H1 (cell line): ENCODE data around the gene ATF7. TPM values are rescaled to one million over a fixed set of nuclear protein-coding genes. Genes with fewer than 3 reads are reported as not detected.

Source experiments
- CTCF ChIA-PET: fragments of 300-600 bp; sonication (Branson Sonifier 250); formaldehyde crosslinking; loops from one replicate; lab custom pipeline; 2021; ENCODE audit not compliant: partially characterized antibody; lab: Charles Lee
- POLR2A ChIA-PET: fragments of 300-600 bp; sonication (Branson Sonifier 250); formaldehyde crosslinking; loops from one replicate; lab custom pipeline; 2021; ENCODE audit warnings: inconsistent platforms; ENCODE audit not compliant: partially characterized antibody; lab: Charles Lee
- DNase-seq, 2 experiments: peaks; one replicate each; pipeline versions ENCODE4 v3.0.0 to v3.0.0-alpha.2; 2010 to 2022; ENCODE audit warnings: low spot score in 2 of 2, low read depth in 1 of 2, mixed read lengths in 1 of 2
- FAIRE-seq: peaks from 2 replicates; lab custom pipeline; 2011; peaks lifted over from hg19 to GRCh38; lab: Jason Lieb, UNC
- H2AFZ ChIP-seq: 2 replicates; pipeline ENCODE4 v1.8.1; 2012; ENCODE audit warnings: low read length, inconsistent platforms
- H2AK5ac ChIP-seq: 2 replicates; pipeline ENCODE4 v1.6.1; 2013; ENCODE audit warnings: low read depth, low read length
- H2BK120ac ChIP-seq: replicated peaks from 2 replicates; pipeline ENCODE3; 2013; ENCODE audit warnings: low read depth, low read length, inconsistent platforms
- H2BK12ac ChIP-seq: 2 replicates; pipeline ENCODE4 v1.6.1; 2013; ENCODE audit warnings: low read depth, low read length
- H2BK15ac ChIP-seq: 2 replicates; pipeline ENCODE4 v1.6.1; 2013; ENCODE audit warnings: low read length
- H2BK20ac ChIP-seq: 2 replicates; pipeline ENCODE4 v1.6.1; 2013; ENCODE audit warnings: low read length
- H2BK5ac ChIP-seq: 2 replicates; pipeline ENCODE4 v1.6.1; 2013; ENCODE audit warnings: low read depth, low read length
- H3K14ac ChIP-seq: 2 replicates; pipeline ENCODE4 v1.6.1; 2013; ENCODE audit warnings: inconsistent platforms; ENCODE audit not compliant: insufficient read length
- H3K18ac ChIP-seq: 2 replicates; pipeline ENCODE4 v1.6.1; 2013; ENCODE audit warnings: low read length; ENCODE audit errors: extremely low read depth
- H3K23ac ChIP-seq: 2 replicates; pipeline ENCODE4 v1.6.1; 2013; ENCODE audit warnings: inconsistent platforms; ENCODE audit not compliant: insufficient read length
- H3K23me2 ChIP-seq: 2 replicates; pipeline ENCODE4 v1.6.1; 2013; ENCODE audit warnings: low read depth, low read length
- H3K27ac ChIP-seq: 2 replicates; pipeline ENCODE4 v1.6.1; 2011; ENCODE audit warnings: low read depth, low read length, inconsistent platforms
- H3K27me3 ChIP-seq, 4 experiments: replicated peaks in 1 of 4; 1 replicate in 1 of 4; 2 replicates in 3 of 4; pipeline versions ENCODE4 v1.6.1 to v1.8.1; 2011 to 2013; ENCODE audit warnings: low read length in 3 of 4, mild to moderate bottlenecking in 3 of 4, inconsistent platforms in 2 of 4, mixed read lengths in 2 of 4, moderate library complexity in 1 of 4; ENCODE audit not compliant: control insufficient read depth in 3 of 4, insufficient read depth in 3 of 4; ENCODE audit errors: extremely low read depth in 1 of 4
- H3K36me3 ChIP-seq, 4 experiments: 2 replicates each; pipeline versions ENCODE4 v1.6.1 to v1.8.1; 2011 to 2013; ENCODE audit warnings: mild to moderate bottlenecking in 4 of 4, low read length in 3 of 4, moderate library complexity in 2 of 4, control low read depth in 1 of 4, inconsistent platforms in 1 of 4; ENCODE audit not compliant: insufficient read depth in 4 of 4, control insufficient read depth in 2 of 4
- H3K4ac ChIP-seq: replicated peaks from 2 replicates; pipeline ENCODE3; 2013; ENCODE audit warnings: low read length, low read depth, mixed read lengths, inconsistent platforms; ENCODE audit not compliant: insufficient read length
- H3K4me1 ChIP-seq, 4 experiments: replicated peaks in 1 of 4; 1 replicate in 1 of 4; 2 replicates in 3 of 4; pipeline versions ENCODE4 v1.6.1 to v1.8.1; 2011 to 2013; ENCODE audit warnings: low read length in 3 of 4, inconsistent platforms in 2 of 4, mixed read lengths in 1 of 4; ENCODE audit not compliant: insufficient read depth in 4 of 4, control insufficient read depth in 3 of 4
- H3K4me2 ChIP-seq, 2 experiments: 2 replicates each; pipeline versions ENCODE4 v1.6.1 to v1.8.1; 2011 to 2013; ENCODE audit warnings: low read depth in 2 of 2, low read length in 2 of 2, control low read depth in 1 of 2, inconsistent platforms in 1 of 2, mild to moderate bottlenecking in 1 of 2; ENCODE audit not compliant: insufficient read depth in 1 of 2
- H3K4me3 ChIP-seq, 4 experiments: fragments of 200-600, 300-600 bp in 1 of 4; sonication (generic), shearing (Covaris generic), sonication (Bioruptor Twin) in 1 of 4; 2 replicates each; pipeline versions ENCODE4 v1.5.1 to v1.8.1; 2011 to 2016; ENCODE audit warnings: low read length in 4 of 4, low read depth in 3 of 4, control low read depth in 2 of 4, inconsistent platforms in 2 of 4, mild to moderate bottlenecking in 2 of 4, mixed read lengths in 1 of 4, moderate library complexity in 1 of 4; ENCODE audit not compliant: insufficient read depth in 2 of 4; ENCODE audit errors: extremely low read depth in 1 of 4
- H3K56ac ChIP-seq: replicated peaks from 2 replicates; pipeline ENCODE3; 2013; ENCODE audit warnings: low read depth, mild to moderate bottlenecking, mixed read lengths, low read length, inconsistent platforms; ENCODE audit not compliant: insufficient read length
- H3K79me1 ChIP-seq: 2 replicates; pipeline ENCODE4 v1.6.1; 2013; ENCODE audit warnings: low read depth, low read length, control low read depth
- H3K79me2 ChIP-seq, 2 experiments: 2 replicates each; pipeline versions ENCODE4 v1.6.1 to v1.8.1; 2012 to 2013; ENCODE audit warnings: low read length in 2 of 2, mild to moderate bottlenecking in 2 of 2, inconsistent platforms in 1 of 2; ENCODE audit not compliant: insufficient read depth in 2 of 2, control insufficient read depth in 1 of 2
- H3K9ac ChIP-seq, 4 experiments: replicated peaks in 1 of 4; 1 replicate in 1 of 4; 2 replicates in 3 of 4; pipeline versions ENCODE4 v1.6.1 to v1.8.1; 2011 to 2013; ENCODE audit warnings: low read depth in 3 of 4, low read length in 3 of 4, control low read depth in 2 of 4, mild to moderate bottlenecking in 2 of 4, moderate library complexity in 2 of 4, inconsistent platforms in 1 of 4; ENCODE audit errors: extremely low read depth in 1 of 4
- H3K9me3 ChIP-seq, 2 experiments: 2 replicates each; pipeline versions ENCODE4 v1.6.1 to v1.8.1; 2012 to 2013; ENCODE audit warnings: mild to moderate bottlenecking in 2 of 2, moderate library complexity in 2 of 2, control low read depth in 1 of 2, inconsistent platforms in 1 of 2, low read depth in 1 of 2, low read length in 1 of 2, mixed read lengths in 1 of 2; ENCODE audit not compliant: insufficient read depth in 2 of 2
- H4K20me1 ChIP-seq, 2 experiments: replicated peaks in 1 of 2; 2 replicates each; pipeline versions ENCODE3 to v1.8.1; 2011 to 2013; ENCODE audit warnings: inconsistent platforms in 2 of 2, low read length in 2 of 2, mild to moderate bottlenecking in 1 of 2; ENCODE audit not compliant: insufficient read depth in 2 of 2, control insufficient read depth in 1 of 2
- H4K5ac ChIP-seq: 2 replicates; pipeline ENCODE4 v1.6.1; 2013; ENCODE audit warnings: low read length, low read depth, mixed read lengths, inconsistent platforms; ENCODE audit not compliant: insufficient read length
- H4K8ac ChIP-seq: 2 replicates; pipeline ENCODE4 v1.8.0; 2013; ENCODE audit warnings: mild to moderate bottlenecking, moderate library complexity, low read length, inconsistent platforms; ENCODE audit not compliant: insufficient read depth; ENCODE audit errors: extremely low read depth
- H4K91ac ChIP-seq: replicated peaks from 2 replicates; pipeline ENCODE3; 2013; ENCODE audit warnings: low read length, mixed read lengths, inconsistent platforms; ENCODE audit not compliant: insufficient read length
- ASH2L ChIP-seq: fragments of 200-600, 300-600 bp; sonication (generic); IDR thresholded peaks from one replicate; pipeline ENCODE4 v1.7.1; 2017; ENCODE audit warnings: low read length
- CHD1 ChIP-seq: IDR thresholded peaks from 2 replicates; pipeline ENCODE4 v1.6.1; 2012; ENCODE audit warnings: low read depth, low read length, improper control_type of control experiment
- HDAC6 ChIP-seq: IDR thresholded peaks from one replicate; pipeline ENCODE4 v1.7.1; 2012; ENCODE audit warnings: low read depth, mild to moderate bottlenecking, inconsistent platforms, low read length, moderate library complexity
- KDM5A ChIP-seq: fragments of 200-600 bp; IDR thresholded peaks from 2 replicates; pipeline ENCODE4 v1.7.1; 2012; ENCODE audit warnings: mild to moderate bottlenecking, low read length, inconsistent platforms, mixed read lengths
- PHF8 ChIP-seq: fragments of 200-600 bp; sonication (generic); conservative IDR thresholded peaks from 2 replicates; pipeline ENCODE4 v1.7.1; 2012; ENCODE audit warnings: low read depth, mild to moderate bottlenecking, inconsistent platforms, low read length, moderate library complexity
- POLR2AphosphoS5 ChIP-seq: IDR thresholded peaks from 2 replicates; pipeline ENCODE4 v1.6.1; 2011; ENCODE audit warnings: low read depth, low read length
- POU5F1 ChIP-seq: IDR thresholded peaks from 2 replicates; pipeline ENCODE4 v1.6.1; 2011; ENCODE audit warnings: low read depth, mild to moderate bottlenecking, low read length, moderate library complexity
- RBBP5 ChIP-seq: IDR thresholded peaks from 2 replicates; pipeline ENCODE4 v1.7.1; 2012; ENCODE audit warnings: low read depth, mild to moderate bottlenecking, inconsistent platforms, low read length, moderate library complexity, borderline replicate concordance
- SIRT6 ChIP-seq: IDR thresholded peaks from one replicate; pipeline ENCODE4 v1.7.1; 2012; ENCODE audit warnings: low read length, inconsistent platforms
- SP1 ChIP-seq: IDR thresholded peaks from 2 replicates; pipeline ENCODE4 v1.6.1; 2011; ENCODE audit warnings: low read depth, low read length
- SUZ12 ChIP-seq: fragments of 200-600 bp; sonication (generic); IDR thresholded peaks from 2 replicates; pipeline ENCODE4 v1.6.1; 2012; ENCODE audit warnings: mild to moderate bottlenecking, inconsistent platforms, low read length, moderate library complexity, mixed read lengths
- WGBS, 2 experiments: shearing (Covaris generic) in 1 of 2; methylation state at CpG; one replicate each; pipeline versions ENCODE4 v1.1.6 to v1.1.7; 2013 to 2015; ENCODE audit warnings: low lambda C conversion rate in 2 of 2, mixed read lengths in 2 of 2, inconsistent platforms in 1 of 2, low coverage in 1 of 2, missing lambda C conversion rate in 1 of 2; ENCODE audit not compliant: insufficient replicate concordance in 2 of 2, insufficient coverage in 1 of 2, insufficient read length in 1 of 2; ENCODE audit errors: extremely low coverage in 1 of 2, missing lambda C conversion rate in 1 of 2; 5-methylcytosine and 5-hydroxymethylcytosine counted together
- polyA plus RNA-seq, 7 experiments: library from polyadenylated mRNA; depleted of rRNA in 3 of 7; stranded (reverse) in 5 of 7; unstranded in 2 of 7; fragments of >200 nt in 5 of 7; fragments of 200-250 nt in 2 of 7; gene quantifications; 1 replicate in 5 of 7; 2 replicates in 1 of 7; 4 replicates in 1 of 7; pipeline versions ENCODE4 v1.2.1 to v1.2.3, GENCODE V29; 2011 to 2013; ENCODE audit warnings: missing spikeins in 2 of 7, mixed read lengths in 2 of 7
- total RNA-seq: library from RNA; stranded (reverse); fragmentation: NEBNext Ultra II Directional; extraction: Animal tissue kit (Norgen Biotek cat#: 25700); gene quantifications from 2 replicates; pipeline ENCODE4 v1.2.1, GENCODE V29; 2021
- TF ChIP-seq, protein P1 (sequence below): IDR thresholded peaks from 2 replicates; pipeline ENCODE4 v1.6.1; 2012; ENCODE audit warnings: low read length, inconsistent platforms

Gene ATF7
- total and polyA plus RNA-seq, 2 of the 8 experiments (the other 6 are each of a cell fraction or from before 2014, with no cell fraction given), result 10.1 to 16.6 TPM

DNA sequence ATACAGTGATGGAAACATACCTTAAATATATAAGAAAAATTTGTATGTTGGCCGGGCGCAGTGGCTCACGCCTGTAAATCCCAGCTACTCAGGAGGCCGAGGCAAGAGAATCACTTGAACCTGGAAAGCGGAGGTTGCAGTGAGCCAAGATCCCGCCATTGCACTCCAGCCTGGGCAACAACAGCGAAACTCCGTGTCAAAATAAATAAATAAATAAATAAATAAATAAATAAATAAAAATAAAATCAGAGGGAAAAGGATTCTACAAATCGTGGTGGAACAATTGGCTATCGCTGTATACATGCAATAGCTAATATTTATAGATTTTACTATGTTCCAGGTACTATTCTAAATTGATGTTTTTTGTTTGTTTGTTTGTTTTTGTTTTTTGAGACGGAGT is 1.7 kb upstream of the ATF7 start:
- Histone ChIP-seq H2AK5ac (no peak overlapping the region), H4K8ac (no peak overlapping the region), H2BK5ac (no peak overlapping the region), H2BK12ac (no peak overlapping the region), H3K79me1 (no peaks in the 10 kb centered on the region), H2BK20ac (no peak overlapping the region), H3K4me3 (no peak overlapping the region), H3K23ac (no peak overlapping the region), H3K4me2 (no peak overlapping the region), H2BK15ac (no peak overlapping the region), H3K27ac (no peak overlapping the region), H2BK120ac (no peak overlapping the region), H3K36me3 (no peaks in the 10 kb centered on the region), H4K5ac (no peak overlapping the region), H3K56ac (no peak overlapping the region), H4K20me1 (no peaks in the 10 kb centered on the region), H3K4me1 (peaks cover 0 to 7% (median 3%) of the 10 kb centered on the region in 4 experiments; a peak in 4 of 7 replicates), H3K9me3 (no peaks in the 10 kb centered on the region), H3K18ac (no peak overlapping the region), H3K79me2 (peaks cover 0 to 28% of the 10 kb centered on the region in 2 experiments; a peak in 2 of 4 replicates), H3K23me2 (peaks cover 2% of the 10 kb centered on the region; the same call in 1 of the 2 replicates), H3K27me3 (no peaks in the 10 kb centered on the region), H2AFZ (no peak overlapping the region), H3K4ac (no peak overlapping the region), H3K9ac (no peak overlapping the region), H3K14ac (no peak overlapping the region), H4K91ac (no peak overlapping the region)
- POLR2A ChIA-PET, result interaction anchor here (1.0 to 10.4 kb wide), 4 partner anchors 31 to 127 kb away, joined by 3 to 53 read pairs (median 6); partner anchors contain the start of genes ATP5MC2 and TARBP2
- CTCF ChIA-PET, result interaction anchor here (1.4 kb wide), 1 partner anchor 84 kb away, joined by 4 read pairs; no protein-coding TSS in a partner anchor
- WGBS, 2 experiments, result 93% methylated on average over 11 of the region's 11 CpGs; no CpG with 5 or more reads in 1 of the 2 experiments
- DNase-seq (no peak), FAIRE-seq (no peak)
- TF ChIP-seq ASH2L, result no peak
- TF ChIP-seq, protein P1, sequence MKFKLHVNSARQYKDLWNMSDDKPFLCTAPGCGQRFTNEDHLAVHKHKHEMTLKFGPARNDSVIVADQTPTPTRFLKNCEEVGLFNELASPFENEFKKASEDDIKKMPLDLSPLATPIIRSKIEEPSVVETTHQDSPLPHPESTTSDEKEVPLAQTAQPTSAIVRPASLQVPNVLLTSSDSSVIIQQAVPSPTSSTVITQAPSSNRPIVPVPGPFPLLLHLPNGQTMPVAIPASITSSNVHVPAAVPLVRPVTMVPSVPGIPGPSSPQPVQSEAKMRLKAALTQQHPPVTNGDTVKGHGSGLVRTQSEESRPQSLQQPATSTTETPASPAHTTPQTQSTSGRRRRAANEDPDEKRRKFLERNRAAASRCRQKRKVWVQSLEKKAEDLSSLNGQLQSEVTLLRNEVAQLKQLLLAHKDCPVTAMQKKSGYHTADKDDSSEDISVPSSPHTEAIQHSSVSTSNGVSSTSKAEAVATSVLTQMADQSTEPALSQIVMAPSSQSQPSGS, result no peak
- TF ChIP-seq SP1, result no peak
- no peak for TF ChIP-seq POLR2AphosphoS5
- TF ChIP-seq SUZ12, result no peak
- TF ChIP-seq SIRT6, result no peak
- no peak for TF ChIP-seq CHD1
- TF ChIP-seq HDAC6, result no peak
- no peak for TF ChIP-seq POU5F1
- TF ChIP-seq RBBP5, result no peak
- TF ChIP-seq PHF8, result no peak
- TF ChIP-seq KDM5A, result no peak
